Stimulated activated naive CD8-positive, alpha-beta T cell treated with anti-CD3 and anti-CD28 coated beads, Interleukin-15, Interleukin-2, amounts not matched to agents 100 ng/mL and 50 ng/mL, for 24 hours (primary cell): ENCODE results near the gene HUS1B.
"Not testable (repeated sequence)": the region's sequence is repeated elsewhere in the genome, so short reads cannot be mapped to it uniquely, and the experiment has no call there.

Experiments
- H3K27ac Mint-ChIP-seq: one replicate; pipeline ENCODE4 v1.8.0; 2021; ENCODE audit warnings: mild to moderate bottlenecking, mixed read lengths
- H3K27me3 Mint-ChIP-seq: one replicate; pipeline ENCODE4 v1.8.0; 2021; ENCODE audit warnings: mixed read lengths
- H3K36me3 Mint-ChIP-seq: one replicate; pipeline ENCODE4 v1.8.0; 2021; ENCODE audit warnings: low read depth, mixed read lengths
- H3K4me1 Mint-ChIP-seq: one replicate; pipeline ENCODE4 v1.8.0; 2021; ENCODE audit warnings: low read depth, mixed read lengths
- H3K4me3 Mint-ChIP-seq: one replicate; pipeline ENCODE4 v1.8.0; 2021; ENCODE audit warnings: mild to moderate bottlenecking, mixed read lengths
- H3K9me3 Mint-ChIP-seq: one replicate; pipeline ENCODE4 v1.8.0; 2021; ENCODE audit warnings: mixed read lengths

HUS1B gene

DNA sequence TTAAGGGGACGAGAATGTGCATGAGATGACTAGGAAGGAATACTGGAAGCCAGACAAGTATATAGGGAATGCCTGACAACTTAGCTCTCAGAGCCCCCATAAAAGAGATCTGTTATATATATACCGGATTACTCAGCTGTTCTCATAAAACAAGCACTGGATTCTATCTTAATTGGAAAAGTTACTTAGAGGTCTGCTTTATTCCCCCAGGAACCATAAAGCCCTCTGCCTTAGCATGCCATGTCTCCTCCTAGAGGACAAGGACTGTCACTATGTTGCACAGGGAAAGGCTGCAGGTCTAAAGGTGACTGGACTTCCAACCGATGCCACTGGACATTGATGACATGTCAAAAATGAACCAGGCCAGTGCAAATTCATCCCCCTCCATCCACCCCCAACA, 29.6 kb upstream of the HUS1B start:
- H3K36me3 Mint-ChIP-seq, result peaks cover 18% of the 10 kb centered on the region
- no peaks in the 10 kb centered on the region for H3K9me3 Mint-ChIP-seq
- H3K27ac Mint-ChIP-seq, result no peak overlapping the region
- no peak overlapping the region for H3K4me3 Mint-ChIP-seq
- no peaks in the 10 kb centered on the region for H3K27me3 Mint-ChIP-seq
- peaks cover 51% of the 10 kb centered on the region for H3K4me1 Mint-ChIP-seq

- Mint-ChIP-seq H3K9me3 (no peaks in the 10 kb centered on the region), H3K27me3 (no peaks in the 10 kb centered on the region), H3K27ac (peak overlapping the region; percentile 87), H3K4me1 (peaks cover 48% of the 10 kb centered on the region), H3K4me3 (peak overlapping the region; percentile 54), H3K36me3 (peaks cover 14% of the 10 kb centered on the region)
Measured at GRCh38 chr6:684831-685636, 28.1 kb upstream of the HUS1B start.

- H3K9me3 Mint-ChIP-seq, result no peaks in the 10 kb centered on the region
- H3K27ac Mint-ChIP-seq, result peak overlapping the region; percentile 72
- H3K36me3 Mint-ChIP-seq, result peaks cover 19% of the 10 kb centered on the region
- peak overlapping the region; percentile 62 for H3K4me3 Mint-ChIP-seq
- peaks cover 47% of the 10 kb centered on the region for H3K4me1 Mint-ChIP-seq
- no peaks in the 10 kb centered on the region for H3K27me3 Mint-ChIP-seq
Measured at GRCh38 chr6:683742-684440, 27.0 kb upstream of the HUS1B start.

- Mint-ChIP-seq H3K4me3 (no peak overlapping the region), H3K9me3 (no peaks in the 10 kb centered on the region), H3K27me3 (no peaks in the 10 kb centered on the region), H3K36me3 (peaks cover 31% of the 10 kb centered on the region), H3K4me1 (peaks cover 48% of the 10 kb centered on the region), H3K27ac (no peak overlapping the region)
Measured at GRCh38 chr6:680666-681340, 23.9 kb upstream of the HUS1B start.

DNA sequence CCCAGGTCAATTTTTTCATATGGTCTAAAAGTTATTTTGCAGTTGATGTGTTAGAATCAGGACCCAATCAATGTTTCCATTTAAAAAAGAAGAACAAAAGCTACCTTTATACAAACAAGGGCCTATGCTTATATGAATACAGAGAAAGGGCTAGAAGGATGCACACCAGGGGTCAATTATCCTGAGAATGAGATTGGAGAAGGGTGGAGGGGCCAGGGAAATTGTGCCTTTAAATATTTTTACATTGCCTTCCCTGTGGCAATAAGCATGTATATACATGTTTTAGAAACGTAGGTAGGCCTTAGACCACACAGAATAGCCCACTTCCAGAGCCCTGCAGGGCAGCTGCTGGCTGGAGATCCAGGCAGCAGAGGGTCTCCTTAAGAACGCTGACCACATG, 23.4 kb upstream of the HUS1B start:
- Mint-ChIP-seq H3K4me3 (no peak overlapping the region), H3K4me1 (peaks cover 46% of the 10 kb centered on the region), H3K9me3 (no peaks in the 10 kb centered on the region), H3K27ac (no peak overlapping the region), H3K27me3 (no peaks in the 10 kb centered on the region), H3K36me3 (peaks cover 31% of the 10 kb centered on the region)

GRCh38 chr6:679282-679681, 22.4 kb upstream of the HUS1B start:
- Mint-ChIP-seq H3K36me3 (peaks cover 31% of the 10 kb centered on the region), H3K27ac (no peak overlapping the region), H3K4me3 (no peak overlapping the region), H3K9me3 (no peaks in the 10 kb centered on the region), H3K27me3 (no peaks in the 10 kb centered on the region), H3K4me1 (peaks cover 48% of the 10 kb centered on the region)

- Mint-ChIP-seq H3K4me3 (no peak overlapping the region), H3K4me1 (peaks cover 41% of the 10 kb centered on the region)
Measured at GRCh38 chr6:678520-678919, 21.6 kb upstream of the HUS1B start.

GRCh38 chr6:677919-678318, 21.0 kb upstream of the HUS1B start:
- H3K4me3 Mint-ChIP-seq, result no peak overlapping the region
- H3K27me3 Mint-ChIP-seq, result no peaks in the 10 kb centered on the region
- peaks cover 24% of the 10 kb centered on the region for H3K36me3 Mint-ChIP-seq
- no peak overlapping the region for H3K27ac Mint-ChIP-seq
- H3K4me1 Mint-ChIP-seq, result peaks cover 35% of the 10 kb centered on the region
- H3K9me3 Mint-ChIP-seq, result no peaks in the 10 kb centered on the region

More at GRCh38 chr6:678520-678919, 21.6 kb upstream of the HUS1B start:
- H3K27me3 Mint-ChIP-seq, result no peaks in the 10 kb centered on the region
- no peak overlapping the region for H3K27ac Mint-ChIP-seq
- peaks cover 27% of the 10 kb centered on the region for H3K36me3 Mint-ChIP-seq
- H3K9me3 Mint-ChIP-seq, result no peaks in the 10 kb centered on the region

DNA sequence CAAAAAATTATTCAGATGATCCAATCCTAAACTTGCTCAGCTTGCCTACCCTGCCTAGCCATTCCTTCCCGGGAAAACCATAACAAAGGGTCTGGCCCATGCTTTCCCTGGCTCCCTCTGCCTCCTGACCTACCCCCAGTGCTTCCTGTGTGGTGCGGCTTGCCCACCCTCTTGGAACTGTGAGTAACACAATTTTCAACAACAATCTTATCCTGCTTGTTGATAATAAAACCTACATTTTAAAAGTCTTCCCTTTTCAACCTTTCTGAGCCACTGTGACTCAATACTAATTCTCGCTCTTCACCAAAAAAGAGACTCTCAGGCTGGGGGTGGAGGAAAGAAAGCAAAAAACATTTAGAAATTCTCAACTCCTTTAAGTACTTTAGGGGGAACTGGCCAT, 18.1 kb upstream of the HUS1B start:
- no peak overlapping the region for H3K4me3 Mint-ChIP-seq

GRCh38 chr6:674406-674805, 17.5 kb upstream of the HUS1B start:
- Mint-ChIP-seq H3K36me3 (peaks cover 28% of the 10 kb centered on the region), H3K27me3 (no peaks in the 10 kb centered on the region), H3K9me3 (peaks cover 7% of the 10 kb centered on the region), H3K4me1 (peaks cover 19% of the 10 kb centered on the region), H3K27ac (no peak overlapping the region), H3K4me3 (no peak overlapping the region)

More for the DNA sequence above, 18.1 kb upstream of the HUS1B start:
- H3K4me1 Mint-ChIP-seq, result peaks cover 21% of the 10 kb centered on the region
- peak overlapping the region; percentile 13 for H3K27ac Mint-ChIP-seq
- H3K27me3 Mint-ChIP-seq, result no peaks in the 10 kb centered on the region
- H3K9me3 Mint-ChIP-seq, result peaks cover 7% of the 10 kb centered on the region
- H3K36me3 Mint-ChIP-seq, result peaks cover 29% of the 10 kb centered on the region

- H3K27ac Mint-ChIP-seq, result no peak overlapping the region
- peaks cover 6% of the 10 kb centered on the region for H3K9me3 Mint-ChIP-seq
- H3K4me1 Mint-ChIP-seq, result peaks cover 27% of the 10 kb centered on the region
- peaks cover 32% of the 10 kb centered on the region for H3K36me3 Mint-ChIP-seq
- H3K27me3 Mint-ChIP-seq, result no peaks in the 10 kb centered on the region
- no peak overlapping the region for H3K4me3 Mint-ChIP-seq
Measured at GRCh38 chr6:667253-667927, 10.5 kb upstream of the HUS1B start.

GRCh38 chr6:665403-666267, 8.7 kb upstream of the HUS1B start:
- H3K36me3 Mint-ChIP-seq, result peaks cover 26% of the 10 kb centered on the region
- no peak overlapping the region for H3K4me3 Mint-ChIP-seq
- H3K27me3 Mint-ChIP-seq, result no peaks in the 10 kb centered on the region
- H3K9me3 Mint-ChIP-seq, result no peaks in the 10 kb centered on the region
- H3K4me1 Mint-ChIP-seq, result peaks cover 44% of the 10 kb centered on the region
- H3K27ac Mint-ChIP-seq, result no peak overlapping the region

DNA sequence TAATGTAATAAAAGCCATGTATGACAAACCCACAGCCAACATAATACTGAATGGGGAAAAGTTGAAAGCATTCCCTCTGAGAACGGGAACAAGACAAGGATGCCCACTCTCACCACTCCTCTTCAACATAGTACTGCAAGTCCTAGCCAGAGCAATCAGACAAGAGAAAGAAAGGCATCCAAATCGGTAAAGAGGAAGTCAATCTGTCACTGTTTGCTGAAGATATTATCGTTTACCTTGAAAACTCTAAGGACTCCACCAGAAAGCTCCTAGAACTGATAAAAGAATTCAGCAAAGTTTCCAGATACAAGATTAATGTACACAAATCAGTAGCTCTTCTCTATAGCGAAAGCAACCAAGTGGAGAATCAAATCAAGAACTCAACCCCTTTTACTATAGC, 6.9 kb upstream of the HUS1B start:
- Mint-ChIP-seq H3K36me3 (peaks cover 22% of the 10 kb centered on the region), H3K4me1 (peaks cover 62% of the 10 kb centered on the region)
- not testable (repeated sequence) for H3K27me3 Mint-ChIP-seq, H3K27ac Mint-ChIP-seq, H3K4me3 Mint-ChIP-seq, H3K9me3 Mint-ChIP-seq
